Stimulated activated CD4-positive, alpha-beta T cell treated with anti-CD3 and anti-CD28 coated beads, Interleukin-2, amount 100 ng/mL, for 4 hours (primary cell): ENCODE measurements around the gene APBA2.

Experiments used
- DNase-seq: peaks from one replicate; pipeline ENCODE4 v3.0.0-alpha.2; 2020; ENCODE audit warnings: low read depth

APBA2 gene

GRCh38 chr15:29102911-29103823 lies 217.4 kb downstream of the APBA2 start:
- DNase-seq: no peak

- DNase-seq: peak; percentile 27
These were observed 218.2 kb downstream of the APBA2 start for GRCh38 chr15:29103824-29104565.

- no peak for DNase-seq
These were observed 218.7 kb downstream of the APBA2 start for GRCh38 chr15:29104566-29104880.

- no peak for DNase-seq
These were observed 219.5 kb downstream of the APBA2 start for GRCh38 chr15:29105151-29105854.

GRCh38 chr15:29106116-29106515 lies 220.3 kb downstream of the APBA2 start:
- DNase-seq: no peak

GRCh38 chr15:29106551-29107290 lies 220.9 kb downstream of the APBA2 start:
- DNase-seq: no peak

GRCh38 chr15:29107291-29107890 lies 221.6 kb downstream of the APBA2 start:
- no peak for DNase-seq

GRCh38 chr15:29107971-29108645 lies 222.3 kb downstream of the APBA2 start:
- DNase-seq: no peak

- no peak for DNase-seq
These were observed 224.0 kb downstream of the APBA2 start for GRCh38 chr15:29109762-29110161.

GRCh38 chr15:29110176-29110575 lies 224.4 kb downstream of the APBA2 start:
- no peak for DNase-seq

GRCh38 chr15:29110733-29111132 lies 225.0 kb downstream of the APBA2 start:
- DNase-seq: no peak

GRCh38 chr15:29111705-29112281 lies 226.0 kb downstream of the APBA2 start:
- DNase-seq: no peak

GRCh38 chr15:29113336-29114220 lies 227.8 kb downstream of the APBA2 start:
- DNase-seq: no peak

GRCh38 chr15:29114221-29115092 lies 228.7 kb downstream of the APBA2 start:
- DNase-seq: peak; percentile 43

GRCh38 chr15:29115093-29115991 lies 229.6 kb downstream of the APBA2 start:
- no peak for DNase-seq

GRCh38 chr15:29116970-29117700 lies 231.4 kb downstream of the APBA2 start:
- DNase-seq: no peak

GRCh38 chr15:29117778-29118177 lies 232.0 kb downstream of the APBA2 start:
- DNase-seq: no peak
